HepG2 (cell line): ENCODE results near the gene SLC7A10. TPM values are rescaled to one million over a fixed set of nuclear protein-coding genes. Genes with fewer than 3 reads are reported as not detected.
A peak's percentile ranks its signal among the peaks of the same experiment; 100 is the strongest.

ENCODE experiments used
- ATF6 ChIP-seq: sonication (generic); formaldehyde crosslinking; conservative IDR thresholded peaks from 2 replicates; pipeline ENCODE4 v1.4.0; 2020; ENCODE audit warnings: missing genetic modification reagents
- ESRRA ChIP-seq: sonication (generic); formaldehyde crosslinking; IDR thresholded peaks from 2 replicates; pipeline ENCODE4 v1.5.1; 2020; ENCODE audit warnings: mild to moderate bottlenecking, low read depth, missing genetic modification reagents
- FOXP1 ChIP-seq, 2 experiments: fragments of 450-650 bp in 1 of 2; IDR thresholded peaks; 2 replicates each; pipeline ENCODE4 v1.6.1; 2017 to 2018; ENCODE audit warnings: antibody characterized with exemption in 1 of 2
- IRX3 ChIP-seq: sonication (generic); formaldehyde crosslinking; IDR thresholded peaks from 2 replicates; pipeline ENCODE4 v1.8.1; 2023; ENCODE audit warnings: mild to moderate bottlenecking, low read depth, missing genetic modification reagents, borderline replicate concordance
- KAT8 ChIP-seq: IDR thresholded peaks from 2 replicates; pipeline ENCODE4 v1.6.1; 2016; ENCODE audit warnings: missing genetic modification reagents, missing compliant biosample characterization
- KLF11 ChIP-seq: IDR thresholded peaks from 2 replicates; pipeline ENCODE4 v1.6.1; 2016; ENCODE audit warnings: missing compliant biosample characterization
- MBNL3 ChIP-seq: fragments of 250-450 bp; sonication (Bioruptor Pico); conservative IDR thresholded peaks from 2 replicates; pipeline ENCODE4 v1.8.0; 2022; ENCODE audit warnings: mild to moderate bottlenecking, inconsistent platforms
- MED13 ChIP-seq: sonication (generic); formaldehyde crosslinking; IDR thresholded peaks from 2 replicates; pipeline ENCODE4 v1.5.0; 2020; ENCODE audit warnings: missing genetic modification reagents
- MTF2 ChIP-seq: sonication (generic); formaldehyde crosslinking; IDR thresholded peaks from 2 replicates; pipeline ENCODE4 v1.5.0; 2020; ENCODE audit warnings: missing genetic modification reagents, borderline replicate concordance
- NBN ChIP-seq: fragments of 450-650 bp; conservative IDR thresholded peaks from 2 replicates; pipeline ENCODE4 v1.6.1; 2017
- NCOA5 ChIP-seq: sonication (generic); formaldehyde crosslinking; IDR thresholded peaks from 2 replicates; pipeline ENCODE4 v1.4.0; 2020; ENCODE audit warnings: missing genetic modification reagents
- NR1H2 ChIP-seq: sonication (generic); formaldehyde crosslinking; IDR thresholded peaks from 2 replicates; pipeline ENCODE4 v1.8.1; 2022; ENCODE audit warnings: low read depth, missing genetic modification reagents, borderline replicate concordance
- RFX3 ChIP-seq: IDR thresholded peaks from 2 replicates; pipeline ENCODE4 v1.6.1; 2016; ENCODE audit warnings: missing biosample characterization, missing genetic modification reagents
- RORA ChIP-seq: sonication (generic); formaldehyde crosslinking; IDR thresholded peaks from 2 replicates; pipeline ENCODE4 v1.5.0; 2020; ENCODE audit warnings: mild to moderate bottlenecking, missing genetic modification reagents, moderate library complexity
- SP140L ChIP-seq: sonication (generic); formaldehyde crosslinking; IDR thresholded peaks from 2 replicates; pipeline ENCODE4 v1.4.0; 2020; ENCODE audit warnings: missing genetic modification reagents, borderline replicate concordance
- SP4 ChIP-seq: sonication (generic); formaldehyde crosslinking; IDR thresholded peaks from 2 replicates; pipeline ENCODE4 v1.8.1; 2023; ENCODE audit warnings: mild to moderate bottlenecking, missing genetic modification reagents
- THAP8 ChIP-seq: sonication (generic); formaldehyde crosslinking; IDR thresholded peaks from 2 replicates; pipeline ENCODE4 v1.5.1; 2020; ENCODE audit warnings: missing genetic modification reagents, mild to moderate bottlenecking, borderline replicate concordance
- ZFP1 ChIP-seq: IDR thresholded peaks from 2 replicates; pipeline ENCODE4 v1.6.1; 2016
- ZNF10 ChIP-seq: sonication (generic); formaldehyde crosslinking; IDR thresholded peaks from 2 replicates; pipeline ENCODE4 v1.4.0; 2020; ENCODE audit warnings: mild to moderate bottlenecking, low read depth, missing genetic modification reagents, borderline replicate concordance
- ZNF292 ChIP-seq: sonication (generic); formaldehyde crosslinking; IDR thresholded peaks from 2 replicates; pipeline ENCODE4 v1.8.1; 2022; ENCODE audit warnings: mild to moderate bottlenecking, low read depth, missing genetic modification reagents, borderline replicate concordance
- ZNF33B ChIP-seq: sonication (generic); formaldehyde crosslinking; IDR thresholded peaks from 2 replicates; pipeline ENCODE4 v1.5.1; 2020; ENCODE audit warnings: mild to moderate bottlenecking, missing genetic modification reagents
- ZNF362 ChIP-seq: sonication (generic); formaldehyde crosslinking; IDR thresholded peaks from 2 replicates; pipeline ENCODE4 v1.4.0; 2020; ENCODE audit warnings: missing genetic modification reagents, mild to moderate bottlenecking, borderline replicate concordance
- ZNF547 ChIP-seq: sonication (generic); formaldehyde crosslinking; IDR thresholded peaks from 2 replicates; pipeline ENCODE4 v1.5.1; 2020; ENCODE audit warnings: mild to moderate bottlenecking, missing genetic modification reagents
- ZNF552 ChIP-seq: sonication (generic); formaldehyde crosslinking; IDR thresholded peaks from 2 replicates; pipeline ENCODE4 v1.9.0; 2022; ENCODE audit warnings: missing genetic modification reagents, mild to moderate bottlenecking, borderline replicate concordance
- ZNF776 ChIP-seq: sonication (generic); formaldehyde crosslinking; IDR thresholded peaks from 2 replicates; pipeline ENCODE4 v1.4.0; 2020; ENCODE audit warnings: mild to moderate bottlenecking, missing genetic modification reagents
- polyA plus RNA-seq, 8 experiments: library from polyadenylated mRNA; depleted of rRNA in 3 of 8; stranded (reverse) in 7 of 8; unstranded in 1 of 8; fragments of >200 nt; fragmentation: Illumina TruSeq in 4 of 8; extraction: Trizol in 4 of 8; gene quantifications; 2 replicates each; pipeline versions ENCODE4 v1.2.1 to v1.2.3, GENCODE V29; 2011 to 2016; ENCODE audit warnings: low read depth in 4 of 8, missing spikeins in 1 of 8, mixed read lengths in 1 of 8; ENCODE audit not compliant: insufficient read depth in 1 of 8
- total RNA-seq, 5 experiments: library from RNA; depleted of rRNA; stranded (reverse); fragments of >200 nt; fragmentation: Illumina TruSeq; extraction: Trizol; gene quantifications; 2 replicates each; pipeline ENCODE4 v1.2.3, GENCODE V29; 2016; ENCODE audit warnings: low read depth in 1 of 5

Gene SLC7A10
- total and polyA plus RNA-seq, 2 of the 13 experiments (the other 11 are each of a cell fraction or from before 2014, with no cell fraction given) = 1.1 to 2.2 TPM

GRCh38 chr19:33248553-33248953 is 22.9 kb upstream of the SLC7A10 start (continued):
- TF ChIP-seq FOXP1 (IDR thresholded peaks at IDR 0.05) (no peak), FOXP1 (CRISPR knock-in tag; IDR thresholded peaks at IDR 0.05) (no peak), IRX3 (CRISPR knock-in tag) (no peak), KAT8 (CRISPR knock-in tag) (no peak; the same call in 1 of the 2 replicates), NBN (no peak), ESRRA (CRISPR knock-in tag) (peak; percentile 94), SP4 (CRISPR knock-in tag) (no peak; the same call in 1 of the 2 replicates), ZNF362 (CRISPR knock-in tag) (no peak), MED13 (CRISPR knock-in tag) (no peak), ZNF33B (no peak), ZFP1 (no peak), SP140L (CRISPR knock-in tag) (no peak), MBNL3 (CRISPR knock-in tag) (no peak), ZNF547 (CRISPR knock-in tag) (no peak), ZNF10 (CRISPR knock-in tag) (no peak), RORA (CRISPR knock-in tag) (no peak), MTF2 (no peak), NCOA5 (no peak), ATF6 (CRISPR knock-in tag) (no peak), RFX3 (no peak), NR1H2 (CRISPR knock-in tag) (no peak), THAP8 (CRISPR knock-in tag) (no peak), KLF11 (CRISPR knock-in tag) (no peak), ZNF776 (CRISPR knock-in tag) (no peak), ZNF292 (CRISPR knock-in tag) (no peak), ZNF552 (CRISPR knock-in tag) (no peak)
